ENCODE results near the gene SCAMP1. TPM values are rescaled to one million over a fixed set of nuclear protein-coding genes. Genes with fewer than 3 reads are reported as not detected.
"Not testable (repeated sequence)": the region's sequence is repeated elsewhere in the genome, so short reads cannot be mapped to it uniquely, and the experiment has no call there.

SCAMP1 gene
- total and polyA plus RNA-seq, 2 experiments from 2014 or later: 22.4 to 47.6 TPM

GRCh38 chr5:78354066-78354670, 6.2 kb upstream of the SCAMP1 start:
- Histone ChIP-seq H3K36me3 (replicated peaks; ENCODE audit: insufficient read depth, low read depth) (no peaks in the 10 kb centered on the region), H3K27ac (no peak overlapping the region), H3K9me2 (replicated peaks; ENCODE audit: insufficient read depth) (no peaks in the 10 kb centered on the region), H4K20me1 (ENCODE audit: insufficient read depth, poor library complexity, severe bottlenecking) (no peaks in the 10 kb centered on the region), H3K9me3 (ENCODE audit: low read depth) (no peaks in the 10 kb centered on the region), H3K4me2 (no peak overlapping the region), H3K4me3 (no peak overlapping the region), H3K27me3 (no peaks in the 10 kb centered on the region), H3K79me2 (peaks cover 2% of the 10 kb centered on the region), H2AFZ (no peak overlapping the region), H3K4me1 (ENCODE audit: insufficient read depth) (peaks cover 3% of the 10 kb centered on the region)
- TF ChIP-seq EZH2 (IDR thresholded peaks at IDR 0.05; ENCODE audit: borderline replicate concordance): no peak
- TF ChIP-seq CTCF (IDR thresholded peaks at IDR 0.05; ENCODE audit: poor library complexity): no peak
- TF ChIP-seq EZH2phosphoT487 (IDR thresholded peaks at IDR 0.05; ENCODE audit: low read depth, severe bottlenecking, unreplicated experiment): no peak
- no peak for DNase-seq (ENCODE audit: low spot score)
- 81% methylated on average over 4 of the region's 4 CpGs for WGBS (ENCODE audit: low lambda C conversion rate, missing lambda C conversion rate)

- Histone ChIP-seq H3K9me3 (ENCODE audit: low read depth) (no peaks in the 10 kb centered on the region), H3K79me2 (peaks cover 7% of the 10 kb centered on the region), H2AFZ (no peak overlapping the region), H3K4me1 (ENCODE audit: insufficient read depth) (peaks cover 7% of the 10 kb centered on the region), H3K9me2 (replicated peaks; ENCODE audit: insufficient read depth) (no peaks in the 10 kb centered on the region), H3K27me3 (no peaks in the 10 kb centered on the region), H3K4me3 (no peak overlapping the region), H4K20me1 (ENCODE audit: insufficient read depth, poor library complexity, severe bottlenecking) (no peaks in the 10 kb centered on the region), H3K36me3 (replicated peaks; ENCODE audit: insufficient read depth, low read depth) (no peaks in the 10 kb centered on the region), H3K4me2 (no peak overlapping the region), H3K27ac (no peak overlapping the region)
- TF ChIP-seq EZH2 (IDR thresholded peaks at IDR 0.05; ENCODE audit: borderline replicate concordance) (no peak), CTCF (IDR thresholded peaks at IDR 0.05; ENCODE audit: poor library complexity) (no peak), EZH2phosphoT487 (IDR thresholded peaks at IDR 0.05; ENCODE audit: low read depth, severe bottlenecking, unreplicated experiment) (no peak)
- no peak for DNase-seq (ENCODE audit: low spot score)
- 73% methylated on average over 2 of the region's 2 CpGs for WGBS (ENCODE audit: low lambda C conversion rate, missing lambda C conversion rate)
Measured at GRCh38 chr5:78355561-78355960, 4.9 kb upstream of the SCAMP1 start.

GRCh38 chr5:78359455-78359830, 974 bp upstream of the SCAMP1 start:
- WGBS (ENCODE audit: low lambda C conversion rate, missing lambda C conversion rate): 87% methylated on average over 19 of the region's 19 CpGs
- H3K27ac ChIP-seq: peak overlapping the region; percentile 96
- H2AFZ ChIP-seq: peak overlapping the region; percentile 98
- peaks cover 45% of the 10 kb centered on the region for H3K79me2 ChIP-seq
- H3K27me3 ChIP-seq; H3K9me3 ChIP-seq (ENCODE audit: low read depth); DNase-seq (ENCODE audit: low spot score); H4K20me1 ChIP-seq (ENCODE audit: insufficient read depth, poor library complexity, severe bottlenecking); H3K36me3 ChIP-seq (replicated peaks; ENCODE audit: insufficient read depth, low read depth); H3K9me2 ChIP-seq (replicated peaks; ENCODE audit: insufficient read depth): not testable (repeated sequence)
- peaks cover 16% of the 10 kb centered on the region for H3K4me1 ChIP-seq (ENCODE audit: insufficient read depth)
- H3K4me3 ChIP-seq: peak overlapping the region; percentile 87
- H3K4me2 ChIP-seq: peak overlapping the region; percentile 75

GRCh38 chr5:78360674-78360923, 182 bp downstream of the SCAMP1 start:
- Histone ChIP-seq H3K36me3 (replicated peaks; ENCODE audit: insufficient read depth, low read depth) (no peaks in the 10 kb centered on the region), H3K27ac (peak overlapping the region; percentile 96), H4K20me1 (ENCODE audit: insufficient read depth, poor library complexity, severe bottlenecking) (no peaks in the 10 kb centered on the region), H2AFZ (peak overlapping the region; percentile 96), H3K9me3 (ENCODE audit: low read depth) (no peaks in the 10 kb centered on the region), H3K4me2 (peak overlapping the region; percentile 78), H3K9me2 (replicated peaks; ENCODE audit: insufficient read depth) (no peaks in the 10 kb centered on the region), H3K4me3 (peak overlapping the region; percentile 87), H3K79me2 (peaks cover 55% of the 10 kb centered on the region), H3K27me3 (no peaks in the 10 kb centered on the region), H3K4me1 (ENCODE audit: insufficient read depth) (peaks cover 16% of the 10 kb centered on the region)
- TF ChIP-seq CTCF (IDR thresholded peaks at IDR 0.05; ENCODE audit: poor library complexity): no peak
- TF ChIP-seq EZH2phosphoT487 (IDR thresholded peaks at IDR 0.05; ENCODE audit: low read depth, severe bottlenecking, unreplicated experiment): no peak
- no peak for DNase-seq (ENCODE audit: low spot score)
- under 1% methylated on average over 20 of the region's 26 CpGs for WGBS (ENCODE audit: low lambda C conversion rate, missing lambda C conversion rate)

Data from hepatocyte (in vitro differentiated cells).